ENCODE results near the gene LGMN. TPM values are rescaled to one million over a fixed set of nuclear protein-coding genes. Genes with fewer than 3 reads are reported as not detected.

The LGMN gene
- total and polyA plus RNA-seq, 2 donors (not counting 1 experiment from before 2014, with no cell fraction given), result 17.6 to 21.1 TPM

DNA sequence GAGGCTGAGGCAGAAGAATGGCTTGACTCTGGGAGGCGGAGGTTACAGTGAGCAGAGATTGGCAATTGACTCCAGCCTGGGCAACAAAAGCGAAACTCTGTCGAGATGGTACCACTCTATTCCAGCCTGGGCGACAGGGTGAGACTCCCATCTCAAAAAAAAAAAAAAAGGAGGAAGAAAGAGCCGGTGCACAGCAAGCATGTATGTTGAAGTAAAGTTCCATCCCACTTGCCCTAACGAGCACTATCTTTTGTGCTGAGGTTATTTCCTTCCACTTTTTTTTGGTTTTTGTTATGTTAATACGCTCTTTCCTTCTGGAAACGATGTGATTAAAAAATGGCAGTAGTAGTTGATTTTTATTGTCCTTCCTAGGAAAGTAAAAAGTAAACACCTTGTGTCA lies 26.1 kb upstream of the LGMN start:
- Mint-ChIP-seq H3K4me3 (peak overlapping the region; percentile 68), H3K27ac (peak overlapping the region; percentile 83), H3K9me3 (ENCODE audit: insufficient read depth) (peaks cover 2% of the 10 kb centered on the region), H3K4me1 (peaks cover 58% of the 10 kb centered on the region), H3K27me3 (no peaks in the 10 kb centered on the region)
- CTCF ChIA-PET, result interaction anchor here (1.0 kb wide), 1 partner anchor 16 kb away, joined by 3 read pairs; no protein-coding TSS in a partner anchor
- intact Hi-C loops (cut with micrococcal nuclease), result loop anchor here (2.0 kb wide), 1 partner anchor 18 kb away; no protein-coding TSS in a partner anchor
- POLR2A ChIA-PET, result no interaction called here
- Histone ChIP-seq H3K36me3 (replicated peaks in 1 of 2; ENCODE audit: control extremely low read depth in 1 of 2, control insufficient read depth in 1 of 2, extremely low read depth in 1 of 2, insufficient read depth in 2 of 2, low read length in 1 of 2) (no peaks in the 10 kb centered on the region), H3K9ac (ENCODE audit: low read length) (no peak overlapping the region), H3K27me3 (replicated peaks in 1 of 4; ENCODE audit: control extremely low read depth in 1 of 4, control insufficient read depth in 3 of 4, insufficient read depth in 4 of 4, low read length in 3 of 4) (no peaks in the 10 kb centered on the region), H2AFZ (ENCODE audit: insufficient read depth, low read depth, low read length, poor library complexity, severe bottlenecking) (no peak overlapping the region), H3K9me3 (ENCODE audit: control extremely low read depth in 1 of 3, control insufficient read depth in 2 of 3, insufficient read depth in 1 of 3, low read length in 2 of 3) (no peaks in the 10 kb centered on the region), H3K4me1 (ENCODE audit: control insufficient read depth in 2 of 2, insufficient read depth in 2 of 2, low read length in 2 of 2) (peaks cover 34 to 47% of the 10 kb centered on the region in 2 donors), H4K20me1 (ENCODE audit: control insufficient read depth, insufficient read depth, low read length, poor library complexity, severe bottlenecking) (no peaks in the 10 kb centered on the region), H3K79me2 (ENCODE audit: control insufficient read depth, insufficient read depth, low read length) (no peaks in the 10 kb centered on the region), H3K27ac (ENCODE audit: low read length in 2 of 2) (peak overlapping the region; percentile 66 to 86), H3K4me2 (replicated peaks; ENCODE audit: low read depth, low read length, poor library complexity, severe bottlenecking) (peak overlapping the region; percentile 5), H3K4me3 (ENCODE audit: control extremely low read depth in 1 of 5, extremely low read depth in 1 of 5, insufficient read depth in 1 of 5, low read depth in 2 of 5, low read length in 4 of 5) (no peak overlapping the region)
- TF ChIP-seq EZH2 (IDR thresholded peaks at IDR 0.05; ENCODE audit: borderline replicate concordance, insufficient read depth, low read depth, low read length, poor library complexity, severe bottlenecking), result no peak
- TF ChIP-seq, protein P1, sequence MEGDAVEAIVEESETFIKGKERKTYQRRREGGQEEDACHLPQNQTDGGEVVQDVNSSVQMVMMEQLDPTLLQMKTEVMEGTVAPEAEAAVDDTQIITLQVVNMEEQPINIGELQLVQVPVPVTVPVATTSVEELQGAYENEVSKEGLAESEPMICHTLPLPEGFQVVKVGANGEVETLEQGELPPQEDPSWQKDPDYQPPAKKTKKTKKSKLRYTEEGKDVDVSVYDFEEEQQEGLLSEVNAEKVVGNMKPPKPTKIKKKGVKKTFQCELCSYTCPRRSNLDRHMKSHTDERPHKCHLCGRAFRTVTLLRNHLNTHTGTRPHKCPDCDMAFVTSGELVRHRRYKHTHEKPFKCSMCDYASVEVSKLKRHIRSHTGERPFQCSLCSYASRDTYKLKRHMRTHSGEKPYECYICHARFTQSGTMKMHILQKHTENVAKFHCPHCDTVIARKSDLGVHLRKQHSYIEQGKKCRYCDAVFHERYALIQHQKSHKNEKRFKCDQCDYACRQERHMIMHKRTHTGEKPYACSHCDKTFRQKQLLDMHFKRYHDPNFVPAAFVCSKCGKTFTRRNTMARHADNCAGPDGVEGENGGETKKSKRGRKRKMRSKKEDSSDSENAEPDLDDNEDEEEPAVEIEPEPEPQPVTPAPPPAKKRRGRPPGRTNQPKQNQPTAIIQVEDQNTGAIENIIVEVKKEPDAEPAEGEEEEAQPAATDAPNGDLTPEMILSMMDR (IDR thresholded peaks at IDR 0.05), result no peak
- WGBS (ENCODE audit: insufficient coverage), result no CpG with 5 or more reads among the region's 8 CpGs
- DNase-seq, result peak; percentile 31
- ATAC-seq (ENCODE audit: low read depth), result no peak

DNA sequence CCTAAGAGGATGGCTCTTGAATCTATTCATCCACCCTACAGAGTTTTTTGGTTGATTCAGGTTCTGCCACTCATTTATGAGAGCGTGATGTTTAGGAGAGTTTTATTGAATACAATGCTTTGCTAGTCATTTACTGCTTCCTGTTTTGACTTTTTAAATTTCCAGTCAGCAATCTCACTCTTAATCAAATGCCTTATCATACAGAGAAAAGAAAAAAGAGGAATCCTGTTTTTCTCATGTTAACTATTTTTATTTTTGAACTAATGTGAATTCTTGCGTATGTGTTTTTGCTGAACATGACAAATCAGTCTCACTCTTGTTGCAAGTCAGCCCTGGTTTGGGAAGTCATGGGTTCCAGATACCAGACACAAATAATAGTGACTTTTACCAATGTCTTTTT lies 22.1 kb upstream of the LGMN start:
- Histone ChIP-seq H3K27ac (ENCODE audit: low read length in 2 of 2) (no peak overlapping the region), H3K4me3 (ENCODE audit: control extremely low read depth in 1 of 5, extremely low read depth in 1 of 5, insufficient read depth in 1 of 5, low read depth in 2 of 5, low read length in 4 of 5) (no peak overlapping the region), H3K4me2 (replicated peaks; ENCODE audit: low read depth, low read length, poor library complexity, severe bottlenecking) (no peak overlapping the region), H3K9me3 (ENCODE audit: control extremely low read depth in 1 of 3, control insufficient read depth in 2 of 3, insufficient read depth in 1 of 3, low read length in 2 of 3) (no peaks in the 10 kb centered on the region), H2AFZ (ENCODE audit: insufficient read depth, low read depth, low read length, poor library complexity, severe bottlenecking) (no peak overlapping the region), H3K36me3 (replicated peaks in 1 of 2; ENCODE audit: control extremely low read depth in 1 of 2, control insufficient read depth in 1 of 2, extremely low read depth in 1 of 2, insufficient read depth in 2 of 2, low read length in 1 of 2) (no peaks in the 10 kb centered on the region), H3K79me2 (ENCODE audit: control insufficient read depth, insufficient read depth, low read length) (no peaks in the 10 kb centered on the region), H3K4me1 (ENCODE audit: control insufficient read depth in 2 of 2, insufficient read depth in 2 of 2, low read length in 2 of 2) (peaks cover 36 to 47% of the 10 kb centered on the region in 2 donors), H4K20me1 (ENCODE audit: control insufficient read depth, insufficient read depth, low read length, poor library complexity, severe bottlenecking) (no peaks in the 10 kb centered on the region), H3K9ac (ENCODE audit: low read length) (no peak overlapping the region), H3K27me3 (replicated peaks in 1 of 4; ENCODE audit: control extremely low read depth in 1 of 4, control insufficient read depth in 3 of 4, insufficient read depth in 4 of 4, low read length in 3 of 4) (no peaks in the 10 kb centered on the region)
- CTCF ChIA-PET, result no interaction called here
- Mint-ChIP-seq H3K4me1 (peaks cover 54% of the 10 kb centered on the region), H3K27ac (peak overlapping the region; percentile 46), H3K4me3 (no peak overlapping the region), H3K9me3 (ENCODE audit: insufficient read depth) (peaks cover 2% of the 10 kb centered on the region), H3K27me3 (no peaks in the 10 kb centered on the region)
- intact Hi-C loops (cut with micrococcal nuclease), result no loop called here
- POLR2A ChIA-PET, result interaction anchor here (0.6 kb wide), 1 partner anchor 10 kb away, joined by 3 read pairs; no protein-coding TSS in a partner anchor
- WGBS (ENCODE audit: insufficient coverage), result no CpG with 5 or more reads among the region's 2 CpGs
- ATAC-seq (ENCODE audit: low read depth) (no peak), DNase-seq (no peak)
- TF ChIP-seq, protein P1 (IDR thresholded peaks at IDR 0.05), result no peak
- TF ChIP-seq EZH2 (IDR thresholded peaks at IDR 0.05; ENCODE audit: borderline replicate concordance, insufficient read depth, low read depth, low read length, poor library complexity, severe bottlenecking), result no peak

Data from B cell (primary cell).